SU-DHL-6 (cell line): ENCODE data around the gene RAMP3.

Experiments
- CTCF ChIP-seq: fragments of 200-600 bp; sonication (generic); IDR thresholded peaks from one replicate; pipeline ENCODE4 v1.5.1; 2017; ENCODE audit warnings: antibody characterized with exemption, mild to moderate bottlenecking, low read length, moderate library complexity; ENCODE audit not compliant: insufficient read depth, poor library complexity, severe bottlenecking
- EZH2phosphoT487 ChIP-seq: fragments of 200-600 bp; sonication (generic), shearing (Covaris generic); conservative IDR thresholded peaks from 2 replicates; pipeline ENCODE4 v1.6.1; 2018; ENCODE audit warnings: mild to moderate bottlenecking, antibody characterized with exemption, low read length, moderate library complexity, mixed read lengths

- TF ChIP-seq CTCF (no peak), EZH2phosphoT487 (no peak)
These were observed 59.1 kb downstream of the RAMP3 start for GRCh38 chr7:45216622-45217165.
